T-helper 2 cell (primary cell): ENCODE results near the gene SMC1A.

Experiments used
- DNase-seq, 5 experiments: peaks; one replicate each; pipeline versions ENCODE4 v3.0.0 to v3.0.0-alpha.2; 2012 to 2022

The SMC1A gene

GRCh38 chrX:53337101-53337500, 85.4 kb downstream of the SMC1A start:
- DNase-seq, result no peak

DNA sequence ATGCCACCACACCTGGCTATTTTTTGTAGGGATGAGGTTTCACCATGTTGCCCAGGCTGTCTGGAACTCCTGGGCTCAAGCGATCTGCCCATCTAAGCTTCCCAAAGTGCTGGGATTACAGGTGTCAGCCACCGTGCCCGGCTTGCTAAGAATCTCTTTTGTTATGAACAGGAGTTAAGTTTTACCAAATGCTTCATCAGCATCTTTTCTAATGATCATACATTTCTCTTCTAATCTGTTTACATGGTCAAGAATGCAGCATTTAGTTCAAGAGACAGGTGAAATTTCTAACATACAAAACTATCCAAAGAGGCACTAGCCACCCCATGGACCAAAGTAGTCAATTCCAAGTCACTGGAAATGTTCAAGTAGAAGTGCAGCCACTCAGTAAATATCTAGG, 88.6 kb downstream of the SMC1A start:
- no peak for DNase-seq

- DNase-seq, result no peak
Observed at GRCh38 chrX:53332204-53332603, 90.2 kb downstream of the SMC1A start.

DNA sequence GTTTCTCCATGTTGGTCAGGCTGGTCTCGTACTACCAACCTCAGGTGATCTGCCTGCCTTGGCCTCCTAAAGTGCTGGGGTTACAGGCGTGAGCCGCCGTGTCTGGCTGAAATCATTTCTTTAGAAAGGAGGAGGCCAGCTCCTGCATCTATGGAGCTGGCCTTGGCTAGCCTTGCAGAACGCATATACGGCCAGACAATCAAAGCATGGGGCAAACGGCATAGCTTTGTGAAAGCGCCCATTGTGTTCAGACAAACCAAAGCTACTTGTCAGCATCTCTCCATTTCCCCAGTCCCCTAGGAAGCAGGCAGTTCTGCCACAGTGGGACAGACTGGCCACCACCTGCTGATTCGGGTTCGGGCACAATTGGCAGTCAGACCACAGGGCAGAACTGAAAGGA, 92.1 kb downstream of the SMC1A start:
- no peak for DNase-seq

- DNase-seq, result no peak
Observed at GRCh38 chrX:53324803-53325202, 97.7 kb downstream of the SMC1A start.
